GM19455 (cell line): ENCODE data around the gene TNFRSF25.

Experiments
- ATAC-seq: cut with Tn5 transposase; IDR thresholded peaks from one replicate; pipeline ENCODE4 v1.9.1; 2021; ENCODE audit not compliant: unreplicated experiment

The TNFRSF25 gene

GRCh38 chr1:6488602-6489382, 22.8 kb upstream of the TNFRSF25 start:
- ATAC-seq: no peak

GRCh38 chr1:6487804-6488484, 22.0 kb upstream of the TNFRSF25 start:
- no peak for ATAC-seq

DNA sequence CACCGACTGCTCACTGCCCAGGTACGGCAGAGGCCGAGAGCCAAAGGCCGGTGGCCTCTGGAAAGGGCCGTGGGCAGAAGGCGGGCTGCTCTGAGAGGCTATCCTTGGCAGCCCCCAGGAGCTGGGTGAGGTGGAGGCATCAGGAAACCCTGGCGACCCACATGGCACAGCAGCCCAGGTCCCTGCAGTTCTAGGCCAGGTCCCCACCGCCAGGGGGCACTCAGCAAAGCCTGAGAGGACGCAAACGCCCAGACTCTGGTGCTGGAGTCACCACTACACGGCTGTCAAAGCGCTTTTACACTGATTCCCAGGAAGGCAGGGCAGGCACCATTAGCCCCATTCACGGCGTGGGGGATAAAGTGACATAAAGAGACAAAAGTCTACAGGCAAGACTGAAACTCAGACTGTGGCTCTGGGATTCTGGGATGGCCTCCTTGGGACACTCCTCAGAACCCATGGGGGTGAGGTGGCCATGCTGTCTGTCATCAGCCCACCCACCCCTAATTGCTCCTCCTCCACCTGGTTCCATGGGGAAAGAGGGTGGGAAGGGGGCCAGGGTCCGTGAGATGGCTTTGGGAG, 20.5 kb upstream of the TNFRSF25 start:
- ATAC-seq: peak; percentile 47

- ATAC-seq: no peak
These were observed 19.5 kb upstream of the TNFRSF25 start for GRCh38 chr1:6485168-6486101.

GRCh38 chr1:6484826-6485167, 18.8 kb upstream of the TNFRSF25 start:
- no peak for ATAC-seq

- ATAC-seq: no peak
These were observed 17.8 kb upstream of the TNFRSF25 start for GRCh38 chr1:6483761-6484117.

GRCh38 chr1:6483017-6483760, 17.2 kb upstream of the TNFRSF25 start:
- ATAC-seq: no peak

GRCh38 chr1:6481820-6482219, 15.8 kb upstream of the TNFRSF25 start:
- no peak for ATAC-seq

DNA sequence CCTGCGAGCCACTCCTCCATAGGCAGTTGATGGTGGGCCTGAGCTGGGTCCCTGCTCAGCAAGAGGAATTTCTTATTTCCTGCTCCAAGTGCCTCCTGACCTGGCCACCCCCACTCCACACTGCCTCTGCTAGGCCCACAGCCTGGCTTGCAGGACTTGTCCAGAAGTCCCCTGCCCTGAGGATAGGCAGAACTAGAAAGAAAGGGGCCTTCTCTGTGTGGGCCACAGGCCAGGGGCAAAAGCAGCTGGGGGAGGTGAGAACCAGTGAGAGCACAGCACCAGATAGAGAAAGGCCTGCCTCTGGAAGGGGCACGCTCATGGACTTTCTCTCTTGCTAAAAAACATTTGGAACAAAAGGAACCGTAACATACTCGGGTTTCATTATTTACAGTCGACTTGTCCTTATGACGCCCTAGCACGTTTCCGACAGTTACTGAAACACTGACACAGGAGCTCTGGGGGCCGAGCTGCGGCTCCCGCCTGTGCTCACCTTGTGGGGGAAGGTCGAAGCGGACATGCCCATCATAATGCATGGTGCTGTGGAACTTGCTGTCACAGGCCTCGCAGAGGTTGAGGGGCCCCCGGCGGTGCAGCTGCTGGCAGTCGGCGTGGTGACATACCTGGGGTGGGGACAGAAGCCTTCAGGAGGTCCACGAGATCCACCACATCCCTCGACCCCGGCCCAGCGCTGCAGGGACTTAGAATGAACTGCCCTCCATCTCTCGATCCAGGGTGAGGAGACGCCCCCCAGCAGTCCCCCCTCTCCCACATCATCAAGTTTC, 11.3 kb upstream of the TNFRSF25 start:
- ATAC-seq: no peak

GRCh38 chr1:6476483-6476882, 10.5 kb upstream of the TNFRSF25 start:
- ATAC-seq: no peak

GRCh38 chr1:6475381-6476133, 9.6 kb upstream of the TNFRSF25 start:
- ATAC-seq: no peak

DNA sequence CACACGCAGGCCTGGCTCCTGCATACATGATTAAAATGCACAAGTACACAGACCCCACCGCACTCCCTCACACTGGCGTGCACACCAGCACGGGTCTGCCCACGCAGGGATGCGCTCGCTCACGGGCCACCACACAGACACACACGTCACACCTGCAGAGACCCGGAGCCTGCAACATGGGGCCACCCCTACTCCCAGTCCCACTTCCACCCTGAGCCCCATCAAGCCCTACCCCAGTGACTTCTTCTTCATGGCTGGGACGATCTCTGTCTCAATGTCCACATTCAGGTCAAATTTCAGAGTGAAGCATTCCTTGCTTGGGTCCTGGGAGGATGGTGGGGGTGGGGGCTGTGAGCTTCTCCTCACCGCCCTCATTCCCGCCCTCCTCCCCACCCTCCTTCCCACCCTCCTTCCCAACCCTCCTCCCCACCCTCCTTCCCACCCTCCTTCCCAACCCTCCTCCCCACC, 8.9 kb upstream of the TNFRSF25 start:
- no peak for ATAC-seq

DNA sequence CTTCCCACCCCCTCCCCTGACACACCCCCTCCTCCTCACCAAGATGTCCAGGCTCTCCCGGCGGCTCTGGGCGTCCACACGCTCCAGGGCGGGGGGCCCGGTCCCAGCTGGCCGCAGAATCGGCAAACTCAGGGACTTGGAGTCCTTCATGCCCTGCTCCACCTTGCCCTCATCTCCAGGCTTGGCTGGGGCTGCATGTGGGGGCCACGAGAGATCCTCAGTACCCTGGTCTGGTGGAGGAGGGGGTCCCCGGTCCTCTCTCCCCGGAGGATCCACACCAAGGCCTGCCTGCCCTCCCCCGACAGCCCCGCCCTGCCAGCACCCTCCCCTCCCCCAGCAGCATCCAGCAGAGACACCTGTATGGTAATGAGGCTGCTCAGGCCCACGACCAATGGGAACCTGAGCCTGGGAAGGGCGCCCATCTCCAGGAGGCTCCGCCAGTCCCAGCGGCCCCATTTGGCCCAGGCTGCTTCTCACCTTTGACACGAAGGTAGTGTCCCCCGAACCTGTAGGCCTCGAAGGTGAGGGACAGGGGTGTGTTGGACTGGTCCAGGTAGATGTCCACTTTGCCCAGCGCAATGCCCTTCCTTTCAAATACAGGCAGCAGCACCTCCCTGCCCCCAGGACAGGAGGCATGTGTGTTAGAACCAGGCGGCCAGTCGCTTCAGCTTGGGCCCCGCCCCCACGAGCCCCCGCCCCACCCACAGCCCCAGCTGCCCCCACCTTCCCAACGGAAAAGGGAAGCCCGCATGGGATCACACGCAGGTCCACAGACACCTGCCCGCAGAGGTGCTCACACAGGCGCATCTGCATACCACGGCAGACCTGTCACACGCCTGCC, 8.2 kb upstream of the TNFRSF25 start:
- no peak for ATAC-seq

- ATAC-seq: no peak
These were observed 7.2 kb upstream of the TNFRSF25 start for GRCh38 chr1:6473156-6473555.

GRCh38 chr1:6472391-6472790, 6.4 kb upstream of the TNFRSF25 start:
- ATAC-seq: no peak

DNA sequence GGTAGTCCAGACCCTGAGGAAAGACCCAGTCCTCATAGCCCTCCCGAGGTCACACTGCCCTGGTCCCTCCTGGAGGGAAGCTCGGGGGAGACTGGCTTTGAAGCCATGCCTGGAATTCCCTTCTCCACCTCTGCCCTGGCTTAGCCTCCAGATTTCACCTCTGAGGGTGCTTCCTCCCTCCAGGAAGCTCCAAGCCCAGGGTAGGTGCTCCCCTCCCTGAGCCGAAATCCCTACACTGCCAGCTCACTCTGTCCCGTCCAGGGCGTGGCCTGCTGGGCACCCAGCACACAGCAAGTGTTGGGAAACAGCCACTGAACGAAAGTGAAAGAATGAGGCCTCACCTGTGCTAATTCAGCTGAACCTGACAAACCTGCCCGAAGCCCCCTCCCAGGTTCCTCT, 6.0 kb upstream of the TNFRSF25 start:
- ATAC-seq: no peak

- no peak for ATAC-seq
These were observed 5.4 kb upstream of the TNFRSF25 start for GRCh38 chr1:6471086-6471969.
